ENCODE measurements around the gene RBM33.
A peak's percentile ranks its signal among the peaks of the same experiment; 100 is the strongest.
"Not testable (repeated sequence)": the region's sequence is repeated elsewhere in the genome, so short reads cannot be mapped to it uniquely, and the experiment has no call there.

The RBM33 gene

GRCh38 chr7:155644178-155644970 lies at the start of gene RBM33:
TSS of gene RBM33 (plus strand) at chr7:155644661. CDS start at chr7:155644877, 216 bp downstream.
- peak; percentile 76 for DNase-seq

GRCh38 chr7:155594961-155595366 lies 49.5 kb upstream of the RBM33 start:
- no peak for DNase-seq

- DNase-seq: no peak
These were observed 46.7 kb upstream of the RBM33 start for GRCh38 chr7:155597753-155598140.

GRCh38 chr7:155598810-155599210 lies 45.7 kb upstream of the RBM33 start:
- peak; percentile 85 for DNase-seq

GRCh38 chr7:155602156-155602555 lies 42.3 kb upstream of the RBM33 start:
- DNase-seq: no peak

GRCh38 chr7:155602750-155603149 lies 41.7 kb upstream of the RBM33 start:
- DNase-seq: no peak

- DNase-seq: no peak
These were observed 41.1 kb upstream of the RBM33 start for GRCh38 chr7:155603205-155603857.

GRCh38 chr7:155603858-155604503 lies 40.5 kb upstream of the RBM33 start:
- no peak for DNase-seq

- no peak for DNase-seq
These were observed 39.9 kb upstream of the RBM33 start for GRCh38 chr7:155604504-155604997.

GRCh38 chr7:155609185-155609584 lies 35.3 kb upstream of the RBM33 start:
- no peak for DNase-seq

GRCh38 chr7:155610633-155611193 lies 33.7 kb upstream of the RBM33 start:
- no peak for DNase-seq

- DNase-seq: no peak
These were observed 32.5 kb upstream of the RBM33 start for GRCh38 chr7:155611808-155612447.

GRCh38 chr7:155612658-155613057 lies 31.8 kb upstream of the RBM33 start:
- no peak for DNase-seq

GRCh38 chr7:155615085-155615484 lies 29.4 kb upstream of the RBM33 start:
- DNase-seq: not testable (repeated sequence)

- no peak for DNase-seq
These were observed 25.5 kb upstream of the RBM33 start for GRCh38 chr7:155618708-155619633.

- DNase-seq: no peak
These were observed 24.7 kb upstream of the RBM33 start for GRCh38 chr7:155619634-155620271.

- no peak for DNase-seq
These were observed 24.0 kb upstream of the RBM33 start for GRCh38 chr7:155620497-155620896.

- no peak for DNase-seq
These were observed 23.0 kb upstream of the RBM33 start for GRCh38 chr7:155621418-155621980.

- DNase-seq: no peak
These were observed 20.0 kb upstream of the RBM33 start for GRCh38 chr7:155624412-155624811.

GRCh38 chr7:155625557-155625956 lies 18.9 kb upstream of the RBM33 start:
- DNase-seq: no peak

- no peak for DNase-seq
These were observed 15.3 kb upstream of the RBM33 start for GRCh38 chr7:155629171-155629570.
